Keratinocyte (primary cell): Measurements from ENCODE around the gene TMEM244. TPM values are rescaled to one million over a fixed set of nuclear protein-coding genes. Genes with fewer than 3 reads are reported as not detected.
A peak's percentile ranks its signal among the peaks of the same experiment; 100 is the strongest.

Source experiments
- DNase-seq: peaks from one replicate; pipeline ENCODE4 v3.0.0-alpha.2; 2011; ENCODE audit warnings: low read depth, missing footprints, low spot score
- FAIRE-seq: peaks from 2 replicates; lab custom pipeline; 2011; peaks lifted over from hg19 to GRCh38; lab: Jason Lieb, UNC
- H2AFZ ChIP-seq: 2 replicates; pipeline ENCODE4 v1.6.0; 2012; ENCODE audit warnings: low read length, control low read depth, inconsistent platforms; ENCODE audit not compliant: control insufficient read depth
- H3K27ac ChIP-seq: 2 replicates; pipeline ENCODE4 v1.5.1; 2011; ENCODE audit warnings: low read length; ENCODE audit not compliant: control insufficient read depth, insufficient read depth
- H3K27me3 ChIP-seq: 3 replicates; pipeline ENCODE4 v1.6.0; 2011; ENCODE audit warnings: low read length; ENCODE audit not compliant: control insufficient read depth, insufficient read depth; ENCODE audit errors: extremely low read depth
- H3K36me3 ChIP-seq, 2 experiments: 2 replicates in 1 of 2; 3 replicates in 1 of 2; pipeline ENCODE4 v1.5.1; 2011; ENCODE audit warnings: low read length in 2 of 2, mild to moderate bottlenecking in 1 of 2; ENCODE audit not compliant: control insufficient read depth in 2 of 2, insufficient read depth in 2 of 2; ENCODE audit errors: extremely low read depth in 1 of 2
- H3K4me1 ChIP-seq: 3 replicates; pipeline ENCODE4 v1.5.1; 2011; ENCODE audit warnings: low read length; ENCODE audit not compliant: control insufficient read depth, insufficient read depth; ENCODE audit errors: extremely low read depth
- H3K4me2 ChIP-seq: 3 replicates; pipeline ENCODE4 v1.6.0; 2011; ENCODE audit warnings: low read depth, low read length; ENCODE audit not compliant: control insufficient read depth, insufficient read depth; ENCODE audit errors: extremely low read depth
- H3K4me3 ChIP-seq, 3 experiments: fragments of 200-600 bp in 1 of 3; sonication (generic) in 1 of 3; 2 replicates in 2 of 3; 3 replicates in 1 of 3; pipeline ENCODE4 v1.5.1; 2011 to 2016; ENCODE audit warnings: low read length in 3 of 3, mild to moderate bottlenecking in 3 of 3, control low read depth in 2 of 3, inconsistent platforms in 1 of 3, low read depth in 1 of 3, mixed read lengths in 1 of 3, mixed run types in 1 of 3, moderate library complexity in 1 of 3; ENCODE audit not compliant: control insufficient read depth in 2 of 3, insufficient read depth in 2 of 3; ENCODE audit errors: extremely low read depth in 1 of 3
- H3K79me2 ChIP-seq: 2 replicates; pipeline ENCODE4 v1.6.0; 2012; ENCODE audit warnings: low read length; ENCODE audit not compliant: control insufficient read depth, insufficient read depth
- H3K9ac ChIP-seq: 3 replicates; pipeline ENCODE4 v1.6.0; 2011; ENCODE audit warnings: low read length; ENCODE audit not compliant: control insufficient read depth, insufficient read depth; ENCODE audit errors: extremely low read depth
- H3K9me1 ChIP-seq: 3 replicates; pipeline ENCODE4 v1.6.0; 2011; ENCODE audit warnings: low read length; ENCODE audit not compliant: control insufficient read depth, insufficient read depth; ENCODE audit errors: extremely low read depth
- H3K9me3 ChIP-seq: 2 replicates; pipeline ENCODE4 v1.5.1; 2012; ENCODE audit warnings: low read depth, low read length; ENCODE audit not compliant: control insufficient read depth
- H4K20me1 ChIP-seq: 3 replicates; pipeline ENCODE4 v1.6.0; 2011; ENCODE audit warnings: low read length; ENCODE audit not compliant: control insufficient read depth, insufficient read depth; ENCODE audit errors: extremely low read depth
- EZH2 ChIP-seq: IDR thresholded peaks from one replicate; pipeline ENCODE4 v1.6.1; 2012; ENCODE audit warnings: inconsistent platforms, mild to moderate bottlenecking, low read length, moderate library complexity
- dilution Hi-C: fragments of 300-500 bp; cut with MboI; formaldehyde crosslinking; loops from one replicate; pipeline ENCODE4 v1.7.0; 2020; ENCODE audit warnings: low sequenced_read_pairs; ENCODE audit not compliant: extremely low pct_ligation_motif_present
- polyA plus RNA-seq, 5 experiments: library from polyadenylated mRNA; depleted of rRNA in 3 of 5; stranded (reverse) in 3 of 5; stranded (forward) in 1 of 5; unstranded in 1 of 5; fragments of >200 nt; gene quantifications; 1 replicate in 1 of 5; 2 replicates in 3 of 5; 3 replicates in 1 of 5; pipeline versions ENCODE4 v1.2.1 to v1.2.3, GENCODE V29; 2011 to 2012; ENCODE audit warnings: missing spikeins in 2 of 5, low read depth in 1 of 5, low replicate concordance in 1 of 5
- TF ChIP-seq, protein P1 (sequence below), 3 experiments: IDR thresholded peaks in 1 of 3; conservative IDR thresholded peaks in 1 of 3; optimal IDR thresholded peaks in 1 of 3; 2 replicates in 2 of 3; 3 replicates in 1 of 3; pipeline versions ENCODE3 to v1.5.1; 2011; ENCODE audit warnings: low read length in 3 of 3, mild to moderate bottlenecking in 3 of 3, moderate library complexity in 2 of 3, control low read depth in 1 of 3, inconsistent platforms in 1 of 3; ENCODE audit not compliant: insufficient read depth in 2 of 3; ENCODE audit errors: extremely low read depth in 1 of 3

The TMEM244 gene
- polyA plus RNA-seq, 1 donor (not counting 4 experiments of a cell fraction or from before 2014, with no cell fraction given): 0.12 TPM

DNA sequence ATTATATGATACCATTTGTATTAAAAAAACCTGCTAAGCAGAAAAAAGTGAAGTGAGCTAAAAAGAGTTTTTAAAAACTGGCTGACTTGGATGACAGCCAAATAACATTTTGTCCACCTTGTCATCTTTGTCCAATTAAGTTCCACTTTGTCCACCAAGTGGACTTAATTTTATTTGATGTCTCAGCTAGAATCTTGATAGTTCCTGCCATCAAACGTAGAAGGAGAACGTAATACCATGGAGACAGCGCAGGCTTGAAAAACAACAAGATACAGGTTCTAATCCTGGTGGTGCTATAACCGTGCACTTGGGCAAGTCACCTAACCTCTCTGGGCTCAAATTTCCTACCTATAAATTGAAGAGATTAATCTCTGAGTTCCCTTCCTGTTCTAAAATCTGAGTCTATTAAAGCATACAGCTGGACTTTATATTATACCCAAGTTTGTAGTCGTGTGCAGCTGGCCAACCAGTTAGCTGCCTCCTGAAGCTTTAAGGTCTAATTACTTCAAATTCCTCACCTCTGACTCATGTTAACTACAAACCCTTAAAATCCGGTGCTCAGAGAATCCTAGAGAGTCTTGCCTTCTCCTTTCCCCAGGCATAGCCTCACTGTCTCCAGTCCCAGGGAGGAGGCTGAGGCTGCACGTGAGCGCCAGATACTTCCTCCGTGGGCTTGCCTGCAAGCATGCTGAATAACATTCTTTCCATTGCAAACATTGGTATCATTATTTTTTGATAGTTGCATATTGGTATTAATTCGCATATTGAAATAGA lies 16.8 kb downstream of the TMEM244 start:
- Histone ChIP-seq H3K79me2 (no peaks in the 10 kb centered on the region), H3K9me3 (no peaks in the 10 kb centered on the region), H3K9ac (no peak overlapping the region), H2AFZ (no peak overlapping the region), H3K9me1 (no peaks in the 10 kb centered on the region), H3K36me3 (no peaks in the 10 kb centered on the region), H3K27me3 (no peaks in the 10 kb centered on the region), H3K4me3 (no peak overlapping the region), H3K4me1 (peaks cover 11% of the 10 kb centered on the region), H3K27ac (no peak overlapping the region), H3K4me2 (no peak overlapping the region), H4K20me1 (no peaks in the 10 kb centered on the region)
- no peak for TF ChIP-seq EZH2
- TF ChIP-seq, protein P1, sequence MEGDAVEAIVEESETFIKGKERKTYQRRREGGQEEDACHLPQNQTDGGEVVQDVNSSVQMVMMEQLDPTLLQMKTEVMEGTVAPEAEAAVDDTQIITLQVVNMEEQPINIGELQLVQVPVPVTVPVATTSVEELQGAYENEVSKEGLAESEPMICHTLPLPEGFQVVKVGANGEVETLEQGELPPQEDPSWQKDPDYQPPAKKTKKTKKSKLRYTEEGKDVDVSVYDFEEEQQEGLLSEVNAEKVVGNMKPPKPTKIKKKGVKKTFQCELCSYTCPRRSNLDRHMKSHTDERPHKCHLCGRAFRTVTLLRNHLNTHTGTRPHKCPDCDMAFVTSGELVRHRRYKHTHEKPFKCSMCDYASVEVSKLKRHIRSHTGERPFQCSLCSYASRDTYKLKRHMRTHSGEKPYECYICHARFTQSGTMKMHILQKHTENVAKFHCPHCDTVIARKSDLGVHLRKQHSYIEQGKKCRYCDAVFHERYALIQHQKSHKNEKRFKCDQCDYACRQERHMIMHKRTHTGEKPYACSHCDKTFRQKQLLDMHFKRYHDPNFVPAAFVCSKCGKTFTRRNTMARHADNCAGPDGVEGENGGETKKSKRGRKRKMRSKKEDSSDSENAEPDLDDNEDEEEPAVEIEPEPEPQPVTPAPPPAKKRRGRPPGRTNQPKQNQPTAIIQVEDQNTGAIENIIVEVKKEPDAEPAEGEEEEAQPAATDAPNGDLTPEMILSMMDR (optimal IDR thresholded peaks at IDR 0.05 in 1 of 3, IDR thresholded peaks at IDR 0.05 in 1 of 3, conservative IDR thresholded peaks at IDR 0.05 in 1 of 3; ENCODE audit: extremely low read depth in 1 of 3, insufficient read depth in 2 of 3, low read length in 3 of 3): no peak
- dilution Hi-C loops: no loop called here
- peak; percentile 52 for DNase-seq
- peak; percentile 91 for FAIRE-seq

DNA sequence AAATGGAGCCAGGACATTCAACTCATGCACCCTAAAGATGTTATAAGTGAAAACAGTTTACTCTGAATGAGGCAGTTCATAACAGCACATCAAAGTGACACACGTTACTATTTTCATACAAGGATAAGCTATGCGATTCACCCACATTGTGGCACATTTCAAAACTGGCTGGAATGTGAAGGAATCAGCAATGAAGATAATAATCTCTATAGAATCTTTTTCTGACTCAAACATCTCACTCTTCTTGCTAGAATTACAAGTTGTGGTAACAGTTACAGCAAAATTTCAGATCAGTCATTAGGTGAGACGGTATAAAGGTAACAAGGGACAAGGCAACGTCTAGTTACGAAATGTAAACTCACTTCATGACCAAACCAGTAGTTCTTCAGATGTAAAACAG lies 17.5 kb downstream of the TMEM244 start:
- Histone ChIP-seq H3K4me1 (peaks cover 9% of the 10 kb centered on the region), H4K20me1 (no peaks in the 10 kb centered on the region), H3K27ac (no peak overlapping the region), H3K36me3 (no peaks in the 10 kb centered on the region), H3K27me3 (no peaks in the 10 kb centered on the region), H3K9me1 (no peaks in the 10 kb centered on the region), H3K4me3 (no peak overlapping the region), H2AFZ (no peak overlapping the region), H3K79me2 (no peaks in the 10 kb centered on the region), H3K9ac (no peak overlapping the region), H3K9me3 (no peaks in the 10 kb centered on the region), H3K4me2 (no peak overlapping the region)
- no peak for FAIRE-seq
- dilution Hi-C loops: no loop called here
- DNase-seq: no peak
- TF ChIP-seq, protein P1 (optimal IDR thresholded peaks at IDR 0.05 in 1 of 3, IDR thresholded peaks at IDR 0.05 in 1 of 3, conservative IDR thresholded peaks at IDR 0.05 in 1 of 3; ENCODE audit: extremely low read depth in 1 of 3, insufficient read depth in 2 of 3, low read length in 3 of 3): no peak
- no peak for TF ChIP-seq EZH2
